HG02852 (cell line): ENCODE data around the gene LAT.
"Not testable (repeated sequence)": the region's sequence is repeated elsewhere in the genome, so short reads cannot be mapped to it uniquely, and the experiment has no call there.

Experiments
- ATAC-seq: cut with Tn5 transposase; IDR thresholded peaks from one replicate; pipeline ENCODE4 v1.9.1; 2021; ENCODE audit warnings: mild to moderate bottlenecking, moderate library complexity; ENCODE audit not compliant: unreplicated experiment

The LAT gene

GRCh38 chr16:28977703-28978662, 6.9 kb upstream of the LAT start:
- no peak for ATAC-seq

DNA sequence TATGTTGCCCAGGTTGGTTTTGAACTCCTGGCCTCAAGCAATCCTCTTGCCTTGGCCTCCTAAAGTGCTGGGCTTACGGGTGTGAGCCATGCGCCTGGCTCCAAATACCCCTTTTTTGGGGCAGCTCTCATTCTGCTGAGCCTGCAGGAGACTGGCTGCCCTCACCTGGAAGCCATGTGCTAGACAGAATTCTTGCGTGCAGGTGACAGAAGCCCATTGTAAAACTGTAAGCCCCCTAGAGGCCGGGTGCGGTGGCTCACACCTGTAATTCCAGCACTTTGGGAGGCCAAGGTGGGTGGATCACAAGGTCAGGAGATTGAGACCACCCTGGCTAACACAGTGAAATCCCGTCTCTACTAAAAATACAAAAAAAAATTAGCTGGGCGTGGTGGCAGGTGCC, 4.5 kb upstream of the LAT start:
- ATAC-seq, result not testable (repeated sequence)

- no peak for ATAC-seq
These were observed 3.9 kb upstream of the LAT start for GRCh38 chr16:28980929-28981328.

DNA sequence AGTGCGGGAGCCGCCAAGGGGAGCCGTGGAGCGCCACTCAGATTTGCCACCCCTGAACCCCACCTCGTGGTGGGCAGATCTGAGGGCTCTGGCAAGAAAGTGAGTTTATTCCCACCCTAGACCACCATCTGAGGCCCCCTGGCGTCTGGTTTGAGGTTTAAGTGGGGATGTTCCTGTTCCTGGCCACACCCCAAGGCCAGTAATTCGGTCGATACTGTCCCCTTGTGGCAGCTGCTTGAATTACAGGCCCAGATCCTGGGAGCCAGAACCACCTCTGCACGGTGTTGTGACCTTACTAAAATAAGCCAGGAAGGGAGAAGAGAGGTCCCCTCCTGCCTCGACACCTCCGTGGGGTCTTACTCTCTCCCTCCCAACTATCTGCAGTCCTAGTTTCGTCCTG, 3.3 kb upstream of the LAT start:
- ATAC-seq, result no peak

- ATAC-seq, result no peak
These were observed 2.4 kb upstream of the LAT start for GRCh38 chr16:28982418-28982817.

DNA sequence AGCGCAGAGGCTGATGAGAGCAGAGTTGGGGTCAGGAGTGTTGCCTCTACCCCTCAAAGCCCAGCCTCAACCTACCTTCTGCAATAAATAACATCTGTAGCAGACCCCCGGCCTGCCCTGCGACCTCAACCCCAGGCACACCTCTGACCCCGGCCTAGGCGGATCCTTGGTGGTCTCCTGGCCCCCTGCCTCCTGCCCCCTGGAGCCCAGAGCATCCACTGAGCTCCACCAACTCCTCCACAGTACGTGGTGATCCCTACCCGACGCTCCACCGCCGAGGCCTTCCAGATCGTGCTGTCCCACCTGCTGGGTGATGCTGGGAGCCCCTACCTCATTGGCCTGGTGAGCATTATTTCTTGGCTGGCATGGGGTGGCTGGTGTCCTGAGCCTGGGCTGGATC, 1.9 kb upstream of the LAT start:
- ATAC-seq, result no peak

GRCh38 chr16:28983644-28984043, 1.2 kb upstream of the LAT start:
- no peak for ATAC-seq

DNA sequence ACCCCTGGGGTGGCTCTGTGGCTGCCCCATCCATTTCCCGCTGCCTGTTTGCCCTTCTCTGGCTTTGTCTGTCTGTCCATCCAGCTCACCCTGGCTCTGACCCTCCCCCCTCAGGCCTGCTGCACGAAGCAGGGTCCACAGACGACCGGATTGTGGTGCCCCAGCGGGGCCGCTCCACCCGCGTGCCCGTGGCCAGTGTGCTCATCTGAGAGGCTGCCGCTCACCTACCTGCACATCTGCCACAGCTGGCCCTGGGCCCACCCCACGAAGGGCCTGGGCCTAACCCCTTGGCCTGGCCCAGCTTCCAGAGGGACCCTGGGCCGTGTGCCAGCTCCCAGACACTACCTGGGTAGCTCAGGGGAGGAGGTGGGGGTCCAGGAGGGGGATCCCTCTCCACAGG, 761 bp upstream of the LAT start:
- no peak for ATAC-seq

DNA sequence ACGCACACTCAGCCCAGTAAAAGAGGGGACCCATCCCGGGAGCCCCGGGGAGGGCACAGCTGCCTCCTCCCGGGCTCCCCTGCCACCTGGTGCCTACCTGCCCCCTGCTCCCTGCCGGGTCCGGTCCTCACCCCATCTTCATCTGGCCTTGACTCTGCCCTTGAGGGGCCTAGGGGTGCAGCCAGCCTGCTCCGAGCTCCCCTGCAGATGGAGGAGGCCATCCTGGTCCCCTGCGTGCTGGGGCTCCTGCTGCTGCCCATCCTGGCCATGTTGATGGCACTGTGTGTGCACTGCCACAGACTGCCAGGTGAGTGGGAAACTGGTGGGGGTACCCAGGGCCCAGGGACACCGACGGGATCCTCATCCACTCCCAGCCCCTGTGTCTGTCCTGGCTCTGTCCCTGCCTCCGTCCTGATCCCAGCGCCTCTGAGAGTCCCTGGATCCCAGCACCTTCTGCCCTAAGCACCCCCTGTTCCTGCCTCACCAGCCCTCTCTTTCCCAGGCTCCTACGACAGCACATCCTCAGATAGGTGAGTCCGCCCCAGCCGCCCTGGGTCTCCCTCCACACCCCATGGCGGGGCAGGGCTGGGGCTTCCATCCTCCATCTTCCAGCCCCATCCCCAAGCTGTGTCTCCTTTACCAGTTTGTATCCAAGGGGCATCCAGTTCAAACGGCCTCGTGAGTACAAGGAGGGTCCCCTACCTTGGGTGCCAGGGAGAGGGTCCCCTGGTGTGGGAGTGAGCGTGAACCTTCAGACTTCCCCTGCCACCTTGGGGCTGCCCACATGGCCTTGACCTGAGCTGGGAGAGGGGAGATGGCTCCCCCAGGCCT, 574 bp downstream of the LAT start:
- no peak for ATAC-seq

DNA sequence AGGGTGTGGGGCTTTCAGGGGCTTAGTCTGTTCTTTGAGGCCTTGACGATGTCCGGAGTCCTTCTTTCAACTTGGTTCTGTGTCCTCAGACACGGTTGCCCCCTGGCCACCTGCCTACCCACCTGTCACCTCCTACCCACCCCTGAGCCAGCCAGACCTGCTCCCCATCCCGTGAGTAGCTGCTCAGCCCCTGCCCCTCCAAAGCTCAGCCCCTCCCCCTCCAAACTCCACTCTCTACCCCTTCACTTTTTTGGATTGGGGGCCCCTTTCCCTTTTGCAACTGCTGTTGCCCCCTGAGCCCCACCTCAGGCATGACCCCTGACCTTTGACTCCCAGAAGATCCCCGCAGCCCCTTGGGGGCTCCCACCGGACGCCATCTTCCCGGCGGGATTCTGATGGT, 1.2 kb downstream of the LAT start:
- ATAC-seq, result no peak

GRCh38 chr16:28986492-28986891, 1.6 kb downstream of the LAT start:
- no peak for ATAC-seq

DNA sequence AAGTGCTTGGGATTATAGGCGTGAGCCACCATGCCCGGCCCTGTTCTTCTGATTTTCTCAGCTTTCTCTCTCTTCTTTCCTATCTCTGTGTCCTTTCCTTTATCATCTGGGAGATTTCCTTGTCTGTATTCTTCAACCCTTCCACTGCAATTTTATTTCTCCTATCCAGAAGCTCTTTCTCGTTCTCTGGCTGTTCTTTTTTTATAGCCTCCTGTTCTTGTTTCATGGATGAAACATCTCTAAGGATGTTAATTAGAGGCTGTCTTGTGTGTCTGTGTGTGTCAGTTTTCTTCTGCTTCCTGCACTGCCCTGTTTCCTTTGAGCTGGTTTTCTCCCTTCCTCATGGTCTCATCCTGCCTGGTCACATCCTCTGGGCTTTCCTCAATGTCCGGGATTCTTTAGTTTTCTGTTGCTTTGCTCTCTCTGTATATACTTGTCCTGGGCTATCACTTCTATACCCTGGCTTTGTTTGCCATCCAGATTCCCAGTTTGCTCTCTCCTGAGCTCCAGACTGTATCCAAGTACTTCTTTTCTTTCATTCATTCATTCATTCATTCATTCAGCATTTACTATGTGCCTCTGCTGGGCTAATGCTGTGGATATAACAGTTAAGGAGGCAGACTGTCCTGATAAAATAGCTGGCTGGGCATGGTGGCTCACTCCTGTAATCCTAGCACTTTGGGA, 2.5 kb downstream of the LAT start:
- no peak for ATAC-seq

- no peak for ATAC-seq
These were observed 4.5 kb downstream of the LAT start for GRCh38 chr16:28989363-28989762.

GRCh38 chr16:28990375-28991040, 5.7 kb downstream of the LAT start:
- ATAC-seq, result no peak

- ATAC-seq, result no peak
These were observed 6.8 kb downstream of the LAT start for GRCh38 chr16:28991687-28992086.

DNA sequence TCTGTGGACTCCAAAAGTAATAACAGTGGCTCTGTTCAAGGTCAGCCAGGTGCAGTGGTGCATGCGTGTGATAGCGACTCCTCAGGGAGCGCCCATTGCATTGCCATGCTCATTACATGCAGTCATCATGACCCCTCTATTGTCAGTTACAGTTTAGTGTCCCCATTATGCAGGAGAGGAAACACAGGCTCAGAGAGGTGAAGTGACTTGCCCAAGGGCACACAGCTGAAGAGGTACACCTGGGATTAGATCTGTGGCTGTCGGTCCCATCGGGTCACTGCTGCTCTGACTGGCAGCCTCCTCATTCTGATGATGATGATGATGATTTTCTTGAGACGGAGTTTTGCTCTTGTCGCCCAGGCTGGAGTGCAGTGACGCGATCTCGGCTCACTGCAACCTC, 7.6 kb downstream of the LAT start:
- no peak for ATAC-seq

- no peak for ATAC-seq
These were observed 14.0 kb downstream of the LAT start for GRCh38 chr16:28998837-28999236.

- ATAC-seq, result no peak
These were observed 14.7 kb downstream of the LAT start for GRCh38 chr16:28999577-28999976.

DNA sequence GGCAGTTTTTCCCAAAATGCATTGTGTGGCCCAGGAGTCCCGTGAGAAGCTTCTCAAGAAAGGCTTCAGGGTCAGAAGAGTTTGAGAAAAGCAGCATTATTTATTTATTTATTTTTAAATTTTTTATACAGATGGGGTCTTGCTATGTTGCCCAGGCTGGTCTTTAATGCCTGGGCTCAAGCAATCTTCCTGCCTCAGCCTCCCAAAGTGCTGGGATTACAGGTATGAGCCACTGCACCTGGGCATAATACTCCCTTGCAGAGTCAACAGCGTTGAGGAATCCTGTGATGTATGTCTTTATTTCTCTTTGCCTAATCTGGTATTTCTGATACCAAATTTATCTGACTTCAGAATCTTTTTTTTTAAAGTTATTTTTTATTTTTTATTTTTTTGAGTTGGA, 15.2 kb downstream of the LAT start:
- ATAC-seq, result no peak

- ATAC-seq, result not testable (repeated sequence)
These were observed 19.8 kb downstream of the LAT start for GRCh38 chr16:29004496-29005139.
